K562 (cell line): Measurements from ENCODE around the gene PES1. TPM values are rescaled to one million over a fixed set of nuclear protein-coding genes. Genes with fewer than 3 reads are reported as not detected.

Experiments
- CC2D1A ChIP-seq: fragments of 450-650 bp; IDR thresholded peaks from 2 replicates; pipeline ENCODE4 v1.6.1; 2017; ENCODE audit warnings: mild to moderate bottlenecking
- E4F1 ChIP-seq: fragments of 250-450 bp; sonication (Bioruptor Pico); IDR thresholded peaks from 2 replicates; pipeline ENCODE4 v1.5.0; 2021; ENCODE audit warnings: mild to moderate bottlenecking, borderline replicate concordance
- EGR1 ChIP-seq: fragments of 450-650 bp; conservative IDR thresholded peaks from 2 replicates; pipeline ENCODE4 v1.6.1; 2017; ENCODE audit warnings: mild to moderate bottlenecking
- FOXK1 ChIP-seq: sonication (generic); formaldehyde crosslinking; IDR thresholded peaks from 2 replicates; pipeline ENCODE4 v1.8.0; 2022; ENCODE audit warnings: missing genetic modification reagents, mild to moderate bottlenecking, borderline replicate concordance
- HIVEP1 ChIP-seq: fragments of 250-450 bp; sonication (Bioruptor Pico); IDR thresholded peaks from 2 replicates; pipeline ENCODE4 v1.4.0; 2020; ENCODE audit warnings: mild to moderate bottlenecking
- HNRNPL ChIP-seq: fragments of 200-400 bp; formaldehyde crosslinking; IDR thresholded peaks from 2 replicates; pipeline ENCODE4 v1.6.1; 2017; ENCODE audit warnings: low read depth, mild to moderate bottlenecking, low read length
- ILF3 ChIP-seq: fragments of 450-650 bp; IDR thresholded peaks from 2 replicates; pipeline ENCODE4 v1.6.1; 2018; ENCODE audit warnings: antibody characterized with exemption, mild to moderate bottlenecking, moderate library complexity, borderline replicate concordance
- MEF2A ChIP-seq: IDR thresholded peaks from 2 replicates; pipeline ENCODE4 v1.6.1; 2011; ENCODE audit warnings: low read depth, mild to moderate bottlenecking, low read length, moderate library complexity; ENCODE audit not compliant: control insufficient read depth
- MTA3 ChIP-seq: fragments of 450-650 bp; formaldehyde crosslinking; IDR thresholded peaks from 2 replicates; pipeline ENCODE4 v1.6.1; 2017; ENCODE audit warnings: mild to moderate bottlenecking, borderline replicate concordance
- POLR2H ChIP-seq: IDR thresholded peaks from 2 replicates; pipeline ENCODE4 v1.6.1; 2016; ENCODE audit warnings: missing genetic modification characterization, low read depth, mild to moderate bottlenecking, control low read depth, missing compliant biosample characterization, moderate library complexity
- PRDM10 ChIP-seq: fragments of 450-650 bp; IDR thresholded peaks from 2 replicates; pipeline ENCODE4 v1.6.1; 2018; ENCODE audit not compliant: partially characterized antibody
- PTTG1 ChIP-seq: fragments of 450-650 bp; IDR thresholded peaks from 2 replicates; pipeline ENCODE4 v1.6.1; 2016; ENCODE audit warnings: low read depth, mild to moderate bottlenecking, missing genetic modification characterization, missing compliant biosample characterization
- RFX1 ChIP-seq: fragments of 450-650 bp; IDR thresholded peaks from 2 replicates; pipeline ENCODE4 v1.6.1; 2016; ENCODE audit warnings: mild to moderate bottlenecking, moderate library complexity
- SAP30 ChIP-seq: fragments of 200-600 bp; sonication (generic); IDR thresholded peaks from 2 replicates; pipeline ENCODE4 v1.6.1; 2012; ENCODE audit warnings: borderline replicate concordance, low read depth, mild to moderate bottlenecking, moderate library complexity, low read length, control low read depth, inconsistent platforms; ENCODE audit not compliant: insufficient read depth, poor library complexity, severe bottlenecking
- SETDB1 ChIP-seq: IDR thresholded peaks from one replicate; pipeline ENCODE4 v1.6.1; 2012; ENCODE audit warnings: low read length, control low read depth, inconsistent platforms
- SMAD2 ChIP-seq: fragments of 150-350 bp; IDR thresholded peaks from 2 replicates; pipeline ENCODE4 v1.6.1; 2014; ENCODE audit warnings: low read depth, mild to moderate bottlenecking, low read length
- ZBTB1 ChIP-seq: sonication (generic); formaldehyde crosslinking; IDR thresholded peaks from 2 replicates; pipeline ENCODE4 v1.8.1; 2023; ENCODE audit warnings: missing genetic modification reagents, low read depth, mild to moderate bottlenecking, borderline replicate concordance
- ZNF24 ChIP-seq: fragments of 450-650 bp; IDR thresholded peaks from 2 replicates; pipeline ENCODE4 v1.6.1; 2016
- ZNF57 ChIP-seq: fragments of 450-650 bp; formaldehyde crosslinking; IDR thresholded peaks from 2 replicates; pipeline ENCODE4 v1.4.0; 2020; ENCODE audit warnings: mild to moderate bottlenecking, moderate library complexity
- polyA plus RNA-seq, 8 experiments: library from polyadenylated mRNA; depleted of rRNA in 4 of 8; stranded (reverse) in 5 of 8; unstranded in 3 of 8; fragments of >200 nt; fragmentation: Nextera tagmentation in 2 of 8; fragmentation: Illumina TruSeq in 1 of 8; extraction: Ambion mirVana in 2 of 8; extraction: Trizol in 1 of 8; gene quantifications; 2 replicates each; pipeline versions ENCODE4 v1.2.1 to v1.2.3, GENCODE V29; 2011 to 2014; ENCODE audit warnings: inconsistent platforms in 1 of 8, missing spikeins in 1 of 8
- total RNA-seq, 7 experiments: library from RNA; depleted of rRNA in 6 of 7; stranded (reverse); fragments of >200 nt in 6 of 7; fragmentation: Illumina TruSeq in 2 of 7; extraction: Trizol in 2 of 7; gene quantifications; 2 replicates each; pipeline versions ENCODE4 v1.2.1 to v1.2.3, GENCODE V29; 2011 to 2021; ENCODE audit warnings: low replicate concordance in 1 of 7
- TF ChIP-seq, protein P1 (sequence below): sonication (generic); formaldehyde crosslinking; IDR thresholded peaks from 2 replicates; pipeline ENCODE4 v1.8.0; 2022; ENCODE audit warnings: mild to moderate bottlenecking, low read depth, missing genetic modification reagents

Gene PES1
- total and polyA plus RNA-seq, 9 of the 15 experiments (the other 6 are each of a cell fraction or from before 2014, with no cell fraction given): 6.5 to 158 (median 94.3) TPM

- TF ChIP-seq PRDM10: no peak
- TF ChIP-seq MTA3: no peak
- no peak for TF ChIP-seq ZBTB1 (CRISPR knock-in tag)
- no peak for TF ChIP-seq SAP30
- no peak for TF ChIP-seq SETDB1
- no peak for TF ChIP-seq MEF2A
- TF ChIP-seq RFX1: peak; percentile 92
- no peak for TF ChIP-seq FOXK1 (CRISPR knock-in tag)
- no peak for TF ChIP-seq SMAD2
- TF ChIP-seq EGR1: no peak
- TF ChIP-seq HNRNPL: no peak
- no peak for TF ChIP-seq ZNF57 (CRISPR knock-in tag)
- no peak for TF ChIP-seq CC2D1A
- TF ChIP-seq HIVEP1 (CRISPR knock-in tag): no peak
- no peak for TF ChIP-seq PTTG1
- TF ChIP-seq POLR2H (tag): no peak
- TF ChIP-seq, protein P1, sequence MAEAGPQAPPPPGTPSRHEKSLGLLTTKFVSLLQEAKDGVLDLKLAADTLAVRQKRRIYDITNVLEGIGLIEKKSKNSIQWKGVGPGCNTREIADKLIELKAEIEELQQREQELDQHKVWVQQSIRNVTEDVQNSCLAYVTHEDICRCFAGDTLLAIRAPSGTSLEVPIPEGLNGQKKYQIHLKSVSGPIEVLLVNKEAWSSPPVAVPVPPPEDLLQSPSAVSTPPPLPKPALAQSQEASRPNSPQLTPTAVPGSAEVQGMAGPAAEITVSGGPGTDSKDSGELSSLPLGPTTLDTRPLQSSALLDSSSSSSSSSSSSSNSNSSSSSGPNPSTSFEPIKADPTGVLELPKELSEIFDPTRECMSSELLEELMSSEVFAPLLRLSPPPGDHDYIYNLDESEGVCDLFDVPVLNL (CRISPR knock-in tag): no peak
- TF ChIP-seq ILF3: no peak
- TF ChIP-seq E4F1: no peak
- TF ChIP-seq ZNF24: no peak
These were observed 46.0 kb upstream of the PES1 start (continued) for GRCh38 chr22:30637701-30638114.
